GM23338 (cell line): ENCODE results near the gene HMOX2. TPM values are rescaled to one million over a fixed set of nuclear protein-coding genes. Genes with fewer than 3 reads are reported as not detected.

Source experiments
- ATAC-seq: fragments of 200-7000 bp; cut with Tn5 transposase; 3 replicates; pipeline ENCODE4 v1.9.1; 2020
- DNase-seq: peaks from one replicate; pipeline ENCODE4 v3.0.0-alpha.2; 2015; ENCODE audit warnings: low spot score
- H2AFZ ChIP-seq: fragments of 200-600 bp; sonication (generic); 2 replicates; pipeline ENCODE4 v1.8.0; 2016; ENCODE audit warnings: antibody characterized with exemption, mild to moderate bottlenecking, moderate library complexity
- H3F3A ChIP-seq: fragments of 200-600 bp; sonication (generic); replicated peaks from 2 replicates; pipeline ENCODE4 v1.8.0; 2017; ENCODE audit warnings: antibody characterized with exemption, mixed run types, low read depth
- H3K27ac ChIP-seq: fragments of 200-600 bp; sonication (generic); 2 replicates; pipeline ENCODE4 v1.6.1; 2016; ENCODE audit warnings: low read depth
- H3K27me3 ChIP-seq: fragments of 200-600 bp; sonication (generic); 2 replicates; pipeline ENCODE4 v1.8.0; 2016; ENCODE audit warnings: mild to moderate bottlenecking, mixed run types, moderate library complexity; ENCODE audit not compliant: insufficient read depth
- H3K36me3 ChIP-seq: fragments of 200-600 bp; sonication (generic); 2 replicates; pipeline ENCODE4 v1.8.0; 2016; ENCODE audit warnings: mild to moderate bottlenecking; ENCODE audit not compliant: insufficient read depth
- H3K4me1 ChIP-seq: fragments of 200-600 bp; sonication (generic); 2 replicates; pipeline ENCODE4 v1.8.0; 2016; ENCODE audit warnings: mild to moderate bottlenecking, moderate library complexity; ENCODE audit not compliant: insufficient read depth
- H3K4me2 ChIP-seq: fragments of 200-600 bp; sonication (generic); 2 replicates; pipeline ENCODE4 v1.7.1; 2017; ENCODE audit warnings: mixed run types
- H3K4me3 ChIP-seq: fragments of 200-600 bp; sonication (generic); 2 replicates; pipeline ENCODE4 v1.6.1; 2016; ENCODE audit warnings: mixed run types
- H3K79me2 ChIP-seq: fragments of 200-600 bp; sonication (generic); replicated peaks from 2 replicates; pipeline ENCODE4 v1.8.0; 2017; ENCODE audit warnings: mild to moderate bottlenecking; ENCODE audit not compliant: insufficient read depth
- H3K9me2 ChIP-seq: fragments of 200-600 bp; sonication (generic); 2 replicates; pipeline ENCODE4 v1.8.0; 2017; ENCODE audit not compliant: insufficient read depth
- H4K20me1 ChIP-seq: fragments of 200-600 bp; sonication (generic); replicated peaks from 2 replicates; pipeline ENCODE4 v1.8.0; 2017; ENCODE audit warnings: mild to moderate bottlenecking; ENCODE audit not compliant: insufficient read depth
- H3K27ac Mint-ChIP-seq: 2 replicates; pipeline ENCODE4 v1.8.0; 2020; ENCODE audit warnings: inconsistent platforms, mild to moderate bottlenecking, moderate library complexity, mixed read lengths
- H3K27me3 Mint-ChIP-seq: 3 replicates; pipeline ENCODE4 v1.8.0; 2022; ENCODE audit warnings: low read depth, mild to moderate bottlenecking, moderate library complexity, mixed read lengths, inconsistent platforms; ENCODE audit not compliant: insufficient read depth, poor library complexity
- H3K36me3 Mint-ChIP-seq: 3 replicates; pipeline ENCODE4 v1.8.0; 2021; ENCODE audit warnings: low read depth, mild to moderate bottlenecking, inconsistent platforms, moderate library complexity, mixed read lengths
- H3K4me1 Mint-ChIP-seq: 3 replicates; pipeline ENCODE4 v1.8.0; 2020; ENCODE audit warnings: mild to moderate bottlenecking, inconsistent platforms, mixed read lengths
- H3K4me3 Mint-ChIP-seq: 3 replicates; pipeline ENCODE4 v1.8.0; 2021; ENCODE audit warnings: moderate library complexity, mild to moderate bottlenecking, inconsistent platforms, mixed read lengths
- H3K9me3 Mint-ChIP-seq: 3 replicates; pipeline ENCODE4 v1.8.0; 2020; ENCODE audit warnings: moderate library complexity, mild to moderate bottlenecking, inconsistent platforms, mixed read lengths
- CREB1 ChIP-seq: fragments of 250-450 bp; sonication (Bioruptor Pico); IDR thresholded peaks from 2 replicates; pipeline ENCODE4 v1.5.0; 2020; ENCODE audit warnings: low read depth, mild to moderate bottlenecking, moderate library complexity
- EZH2phosphoT487 ChIP-seq: fragments of 200-600 bp; sonication (generic); IDR thresholded peaks from one replicate; pipeline ENCODE4 v1.8.1; 2018; ENCODE audit warnings: antibody characterized with exemption; ENCODE audit not compliant: unreplicated experiment
- JUNB ChIP-seq: IDR thresholded peaks from one replicate; pipeline ENCODE4 v1.6.1; 2016; ENCODE audit warnings: antibody characterized with exemption; ENCODE audit not compliant: unreplicated experiment
- NANOG ChIP-seq: IDR thresholded peaks from 2 replicates; pipeline ENCODE4 v1.6.1; 2016; ENCODE audit warnings: antibody characterized with exemption, borderline replicate concordance
- ZNF331 ChIP-seq: fragments of 250-450 bp; sonication (Bioruptor Pico); IDR thresholded peaks from 2 replicates; pipeline ENCODE4 v1.5.0; 2020; ENCODE audit warnings: low read depth, mild to moderate bottlenecking, moderate library complexity
- polyA plus RNA-seq: library from polyadenylated mRNA; unstranded; fragments of >200 nt; fragmentation: Nextera tagmentation; extraction: Ambion mirVana; gene quantifications from 2 replicates; pipeline ENCODE4 v1.2.1, GENCODE V29; 2016
- total RNA-seq: library from RNA; depleted of rRNA; stranded (reverse); fragments of >200 nt; shearing (Covaris generic); gene quantifications from 2 replicates; pipeline ENCODE4 v1.2.3, GENCODE V29; 2014
- TF ChIP-seq, protein P1 (sequence below), 2 experiments: fragments of 200-600 bp in 1 of 2; sonication (generic) in 1 of 2; conservative IDR thresholded peaks; 2 replicates each; pipeline versions ENCODE4 v1.5.1 to v1.6.1; 2016 to 2017; ENCODE audit warnings: antibody characterized with exemption in 2 of 2, low read depth in 2 of 2, mild to moderate bottlenecking in 2 of 2, moderate library complexity in 1 of 2
- TF ChIP-seq, protein P2 (sequence below): IDR thresholded peaks from 2 replicates; pipeline ENCODE4 v1.6.1; 2016; ENCODE audit warnings: antibody characterized with exemption
- TF ChIP-seq, protein P3 (sequence below): IDR thresholded peaks from one replicate; pipeline ENCODE4 v1.6.1; 2018; ENCODE audit warnings: antibody characterized with exemption; ENCODE audit not compliant: unreplicated experiment

The HMOX2 gene
- total and polyA plus RNA-seq, 2 experiments from 2014 or later, result 33.0 to 38.1 TPM

DNA sequence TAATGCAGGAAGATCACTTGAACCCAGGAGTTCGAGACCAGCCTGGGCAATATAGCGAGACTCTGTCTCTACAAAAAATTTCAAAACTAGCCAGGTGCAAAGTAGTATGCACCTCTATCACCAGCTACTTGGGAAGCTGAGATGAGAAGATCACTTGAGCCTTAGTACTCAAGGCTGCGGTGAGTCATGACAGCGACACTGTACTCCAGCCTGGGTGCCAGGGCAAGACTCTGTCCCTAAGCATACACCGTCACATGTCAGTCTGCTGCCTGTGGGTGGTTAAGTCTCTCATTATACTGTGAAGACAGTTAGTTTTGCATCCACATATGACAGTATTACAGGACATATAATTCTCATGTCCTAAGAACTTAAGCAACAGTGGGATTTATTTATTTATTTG, 23.5 kb upstream of the HMOX2 start:
- H3K36me3 ChIP-seq, result peaks cover 25% of the 10 kb centered on the region
- TF ChIP-seq ZNF331 (CRISPR knock-in tag) (no peak), EZH2phosphoT487 (no peak), CREB1 (CRISPR knock-in tag) (no peak), NANOG (no peak), JUNB (no peak)
- TF ChIP-seq, protein P1, sequence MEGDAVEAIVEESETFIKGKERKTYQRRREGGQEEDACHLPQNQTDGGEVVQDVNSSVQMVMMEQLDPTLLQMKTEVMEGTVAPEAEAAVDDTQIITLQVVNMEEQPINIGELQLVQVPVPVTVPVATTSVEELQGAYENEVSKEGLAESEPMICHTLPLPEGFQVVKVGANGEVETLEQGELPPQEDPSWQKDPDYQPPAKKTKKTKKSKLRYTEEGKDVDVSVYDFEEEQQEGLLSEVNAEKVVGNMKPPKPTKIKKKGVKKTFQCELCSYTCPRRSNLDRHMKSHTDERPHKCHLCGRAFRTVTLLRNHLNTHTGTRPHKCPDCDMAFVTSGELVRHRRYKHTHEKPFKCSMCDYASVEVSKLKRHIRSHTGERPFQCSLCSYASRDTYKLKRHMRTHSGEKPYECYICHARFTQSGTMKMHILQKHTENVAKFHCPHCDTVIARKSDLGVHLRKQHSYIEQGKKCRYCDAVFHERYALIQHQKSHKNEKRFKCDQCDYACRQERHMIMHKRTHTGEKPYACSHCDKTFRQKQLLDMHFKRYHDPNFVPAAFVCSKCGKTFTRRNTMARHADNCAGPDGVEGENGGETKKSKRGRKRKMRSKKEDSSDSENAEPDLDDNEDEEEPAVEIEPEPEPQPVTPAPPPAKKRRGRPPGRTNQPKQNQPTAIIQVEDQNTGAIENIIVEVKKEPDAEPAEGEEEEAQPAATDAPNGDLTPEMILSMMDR (conservative IDR thresholded peaks at IDR 0.05; ENCODE audit: low read depth in 2 of 2), result no peak
- TF ChIP-seq, protein P2, sequence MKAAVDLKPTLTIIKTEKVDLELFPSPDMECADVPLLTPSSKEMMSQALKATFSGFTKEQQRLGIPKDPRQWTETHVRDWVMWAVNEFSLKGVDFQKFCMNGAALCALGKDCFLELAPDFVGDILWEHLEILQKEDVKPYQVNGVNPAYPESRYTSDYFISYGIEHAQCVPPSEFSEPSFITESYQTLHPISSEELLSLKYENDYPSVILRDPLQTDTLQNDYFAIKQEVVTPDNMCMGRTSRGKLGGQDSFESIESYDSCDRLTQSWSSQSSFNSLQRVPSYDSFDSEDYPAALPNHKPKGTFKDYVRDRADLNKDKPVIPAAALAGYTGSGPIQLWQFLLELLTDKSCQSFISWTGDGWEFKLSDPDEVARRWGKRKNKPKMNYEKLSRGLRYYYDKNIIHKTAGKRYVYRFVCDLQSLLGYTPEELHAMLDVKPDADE, result no peak
- H3K4me1 ChIP-seq, result no peaks in the 10 kb centered on the region
- no peak for ATAC-seq
- Mint-ChIP-seq H3K27ac (no peak overlapping the region), H3K9me3 (no peaks in the 10 kb centered on the region), H3K36me3 (peaks cover 71% of the 10 kb centered on the region), H3K4me3 (no peak overlapping the region), H3K27me3 (peaks cover 7% of the 10 kb centered on the region), H3K4me1 (peaks cover 4% of the 10 kb centered on the region; the same call in 1 of the 3 replicates)
- H3K27me3 ChIP-seq, result no peaks in the 10 kb centered on the region
- H4K20me1 ChIP-seq, result peaks cover 7% of the 10 kb centered on the region
- H3K4me3 ChIP-seq, result no peak overlapping the region
- no peak overlapping the region for H3K4me2 ChIP-seq
- H3F3A ChIP-seq, result peaks cover 7% of the 10 kb centered on the region; the same call in 1 of the 2 replicates
- no peak for DNase-seq
- H3K9me2 ChIP-seq, result no peaks in the 10 kb centered on the region
- no peaks in the 10 kb centered on the region for H3K79me2 ChIP-seq
- H2AFZ ChIP-seq, result no peak overlapping the region
- H3K27ac ChIP-seq, result no peak overlapping the region

DNA sequence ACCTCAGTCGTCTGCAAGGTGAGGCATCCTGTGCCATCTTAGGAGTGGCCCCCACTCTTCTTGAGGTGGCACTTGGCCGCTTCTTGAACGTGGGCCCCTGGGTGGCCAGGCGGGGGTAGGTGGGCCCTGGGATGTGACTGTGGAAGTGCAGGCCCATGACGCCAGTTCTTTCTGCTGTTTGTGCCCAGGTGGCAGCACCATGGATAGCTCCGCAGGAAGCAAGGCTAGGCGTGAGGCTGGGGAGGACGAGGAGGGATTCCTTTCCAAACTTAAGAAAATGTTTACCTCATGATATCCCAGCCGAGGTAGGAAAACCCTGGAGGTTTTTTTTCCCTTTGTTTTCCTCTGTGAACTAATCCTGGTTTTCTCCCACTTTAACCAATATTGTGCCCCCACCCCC, 21.6 kb upstream of the HMOX2 start:
- no peak overlapping the region for H2AFZ ChIP-seq
- no peak overlapping the region for H3K4me3 Mint-ChIP-seq
- DNase-seq (peak; percentile 59), ATAC-seq (peak; percentile 64)
- H3K4me2 ChIP-seq, result no peak overlapping the region
- TF ChIP-seq, protein P3, sequence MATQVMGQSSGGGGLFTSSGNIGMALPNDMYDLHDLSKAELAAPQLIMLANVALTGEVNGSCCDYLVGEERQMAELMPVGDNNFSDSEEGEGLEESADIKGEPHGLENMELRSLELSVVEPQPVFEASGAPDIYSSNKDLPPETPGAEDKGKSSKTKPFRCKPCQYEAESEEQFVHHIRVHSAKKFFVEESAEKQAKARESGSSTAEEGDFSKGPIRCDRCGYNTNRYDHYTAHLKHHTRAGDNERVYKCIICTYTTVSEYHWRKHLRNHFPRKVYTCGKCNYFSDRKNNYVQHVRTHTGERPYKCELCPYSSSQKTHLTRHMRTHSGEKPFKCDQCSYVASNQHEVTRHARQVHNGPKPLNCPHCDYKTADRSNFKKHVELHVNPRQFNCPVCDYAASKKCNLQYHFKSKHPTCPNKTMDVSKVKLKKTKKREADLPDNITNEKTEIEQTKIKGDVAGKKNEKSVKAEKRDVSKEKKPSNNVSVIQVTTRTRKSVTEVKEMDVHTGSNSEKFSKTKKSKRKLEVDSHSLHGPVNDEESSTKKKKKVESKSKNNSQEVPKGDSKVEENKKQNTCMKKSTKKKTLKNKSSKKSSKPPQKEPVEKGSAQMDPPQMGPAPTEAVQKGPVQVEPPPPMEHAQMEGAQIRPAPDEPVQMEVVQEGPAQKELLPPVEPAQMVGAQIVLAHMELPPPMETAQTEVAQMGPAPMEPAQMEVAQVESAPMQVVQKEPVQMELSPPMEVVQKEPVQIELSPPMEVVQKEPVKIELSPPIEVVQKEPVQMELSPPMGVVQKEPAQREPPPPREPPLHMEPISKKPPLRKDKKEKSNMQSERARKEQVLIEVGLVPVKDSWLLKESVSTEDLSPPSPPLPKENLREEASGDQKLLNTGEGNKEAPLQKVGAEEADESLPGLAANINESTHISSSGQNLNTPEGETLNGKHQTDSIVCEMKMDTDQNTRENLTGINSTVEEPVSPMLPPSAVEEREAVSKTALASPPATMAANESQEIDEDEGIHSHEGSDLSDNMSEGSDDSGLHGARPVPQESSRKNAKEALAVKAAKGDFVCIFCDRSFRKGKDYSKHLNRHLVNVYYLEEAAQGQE, result peak; percentile 80
- TF ChIP-seq JUNB, result no peak
- H3K27me3 Mint-ChIP-seq, result peaks cover 15% of the 10 kb centered on the region
- H3F3A ChIP-seq, result peaks cover 13% of the 10 kb centered on the region
- peaks cover 9% of the 10 kb centered on the region; the same call in 2 of the 3 replicates for H3K4me1 Mint-ChIP-seq
- peaks cover 25% of the 10 kb centered on the region for H3K36me3 ChIP-seq
- no peak overlapping the region for H3K27ac Mint-ChIP-seq
- no peaks in the 10 kb centered on the region for H3K9me3 Mint-ChIP-seq
- H3K79me2 ChIP-seq, result no peaks in the 10 kb centered on the region
- peaks cover 13% of the 10 kb centered on the region for H4K20me1 ChIP-seq
- H3K4me3 ChIP-seq, result no peak overlapping the region
- no peaks in the 10 kb centered on the region for H3K4me1 ChIP-seq
- H3K27me3 ChIP-seq, result no peaks in the 10 kb centered on the region
- no peak overlapping the region for H3K27ac ChIP-seq
- H3K36me3 Mint-ChIP-seq, result peaks cover 57% of the 10 kb centered on the region
- H3K9me2 ChIP-seq, result no peaks in the 10 kb centered on the region
